ENCODE data around the gene VKORC1L1. TPM values are rescaled to one million over a fixed set of nuclear protein-coding genes. Genes with fewer than 3 reads are reported as not detected.
"Not testable (repeated sequence)": the region's sequence is repeated elsewhere in the genome, so short reads cannot be mapped to it uniquely, and the experiment has no call there.

VKORC1L1 gene
- total RNA-seq, 2 donors from 2014 or later, result 12.3 to 13.5 TPM

DNA sequence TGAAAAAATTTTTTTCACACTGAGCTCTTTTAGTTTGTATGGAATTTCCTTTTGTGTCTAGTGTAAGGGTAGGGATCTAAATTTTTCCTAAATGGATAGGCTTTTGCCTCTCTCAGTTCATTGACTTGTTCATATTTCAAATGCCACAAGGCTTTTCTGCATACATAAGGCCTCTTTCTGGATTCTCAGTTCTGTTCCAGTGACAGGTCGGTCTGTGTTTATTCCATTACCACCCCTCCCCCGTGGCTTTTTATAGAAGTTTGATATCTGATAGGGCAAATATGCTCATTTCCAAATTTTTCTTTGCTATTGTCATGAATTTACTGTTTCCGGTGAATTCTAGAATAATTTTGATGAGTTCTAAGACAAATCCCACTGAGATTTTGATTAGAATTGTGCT is 12.7 kb downstream of the VKORC1L1 start:
- not testable (repeated sequence) for H3K27ac ChIP-seq; H3K4me3 ChIP-seq; H3K9me3 ChIP-seq; H3K36me3 ChIP-seq; DNase-seq (ENCODE audit: low spot score); H3K27me3 ChIP-seq; H3K4me1 ChIP-seq

DNA sequence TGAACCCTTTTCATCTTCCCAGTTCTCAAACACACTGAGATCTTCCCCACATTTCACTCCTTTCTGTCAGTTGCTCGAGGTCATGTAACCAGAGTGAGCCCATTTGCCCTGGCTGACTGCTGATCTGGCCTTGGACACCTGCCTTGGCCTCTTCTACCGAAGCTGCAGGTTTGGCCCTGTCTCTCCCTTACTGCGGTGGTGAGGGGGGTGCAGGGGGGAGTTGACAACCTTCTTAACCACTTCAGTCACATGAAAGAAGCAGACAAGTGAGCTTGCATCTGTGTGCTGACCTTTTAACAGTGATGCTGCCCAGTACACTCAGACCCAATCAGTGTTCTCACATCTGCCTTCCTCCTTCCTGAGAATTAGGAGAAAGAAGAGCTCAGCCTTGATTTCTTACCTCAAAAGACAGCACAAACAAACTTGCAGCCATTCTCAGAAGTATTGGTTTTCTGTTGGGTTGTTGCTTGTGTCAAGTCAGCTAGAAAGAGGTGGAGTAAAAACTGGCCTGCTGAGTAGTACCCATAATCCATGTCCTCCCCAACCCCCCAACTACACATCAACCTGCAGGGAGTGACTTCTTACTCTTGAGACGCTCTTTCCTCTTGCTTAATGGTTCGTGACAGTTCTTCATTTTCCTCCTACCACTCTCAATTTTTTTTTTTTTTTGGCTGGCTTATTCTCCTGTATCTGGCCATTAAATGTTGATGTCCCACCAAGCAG is 15.7 kb downstream of the VKORC1L1 start:
- not testable (repeated sequence) for H3K27me3 ChIP-seq; H3K9me3 ChIP-seq; H3K27ac ChIP-seq; H3K4me3 ChIP-seq; H3K36me3 ChIP-seq; DNase-seq (ENCODE audit: low spot score)
- peaks cover 0 to 13% of the 10 kb centered on the region in 2 donors for H3K4me1 ChIP-seq

DNA sequence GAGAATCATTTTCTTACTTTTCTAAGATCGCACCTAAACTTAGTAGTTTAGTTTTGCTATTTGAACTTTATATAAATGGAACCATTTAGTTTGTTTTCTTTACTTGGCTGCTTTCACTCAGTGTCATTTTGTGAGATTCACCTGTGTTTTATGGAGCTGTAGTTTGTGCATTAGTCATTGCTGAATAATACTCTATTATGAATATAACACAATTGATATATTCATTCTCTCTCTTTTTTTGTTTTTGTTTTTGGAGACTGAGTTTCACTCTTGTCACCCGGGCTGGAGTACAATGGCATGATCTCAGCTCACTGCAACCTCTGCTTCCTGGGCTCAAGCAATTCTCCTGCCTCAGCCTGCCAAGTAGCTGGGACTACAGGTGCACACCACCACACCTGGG is 16.8 kb downstream of the VKORC1L1 start:
- H3K36me3 ChIP-seq; H3K27ac ChIP-seq; H3K4me3 ChIP-seq; H3K27me3 ChIP-seq; H3K9me3 ChIP-seq; DNase-seq (ENCODE audit: low spot score): not testable (repeated sequence)
- peaks cover 0 to 13% of the 10 kb centered on the region in 2 donors for H3K4me1 ChIP-seq

DNA sequence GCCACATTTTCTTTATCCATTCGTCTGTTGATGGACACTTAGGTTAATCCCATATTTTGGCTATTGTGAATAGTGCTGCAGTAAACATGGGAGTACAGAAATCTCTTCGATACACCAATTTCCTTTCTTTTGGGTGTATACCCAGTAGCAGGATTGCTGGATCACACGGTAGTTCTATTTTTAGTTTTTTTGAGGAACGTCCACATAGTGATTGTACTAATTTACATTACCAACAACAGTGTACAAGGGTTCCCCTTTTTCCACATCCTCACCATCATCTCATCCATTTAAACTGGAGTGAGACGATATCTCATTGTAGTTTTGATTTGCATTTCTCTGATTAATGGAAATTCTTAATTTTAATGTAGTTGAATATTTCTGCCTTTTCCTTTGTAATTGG is 19.3 kb downstream of the VKORC1L1 start:
- no peak overlapping the region for H3K27ac ChIP-seq
- TF ChIP-seq, protein P1, sequence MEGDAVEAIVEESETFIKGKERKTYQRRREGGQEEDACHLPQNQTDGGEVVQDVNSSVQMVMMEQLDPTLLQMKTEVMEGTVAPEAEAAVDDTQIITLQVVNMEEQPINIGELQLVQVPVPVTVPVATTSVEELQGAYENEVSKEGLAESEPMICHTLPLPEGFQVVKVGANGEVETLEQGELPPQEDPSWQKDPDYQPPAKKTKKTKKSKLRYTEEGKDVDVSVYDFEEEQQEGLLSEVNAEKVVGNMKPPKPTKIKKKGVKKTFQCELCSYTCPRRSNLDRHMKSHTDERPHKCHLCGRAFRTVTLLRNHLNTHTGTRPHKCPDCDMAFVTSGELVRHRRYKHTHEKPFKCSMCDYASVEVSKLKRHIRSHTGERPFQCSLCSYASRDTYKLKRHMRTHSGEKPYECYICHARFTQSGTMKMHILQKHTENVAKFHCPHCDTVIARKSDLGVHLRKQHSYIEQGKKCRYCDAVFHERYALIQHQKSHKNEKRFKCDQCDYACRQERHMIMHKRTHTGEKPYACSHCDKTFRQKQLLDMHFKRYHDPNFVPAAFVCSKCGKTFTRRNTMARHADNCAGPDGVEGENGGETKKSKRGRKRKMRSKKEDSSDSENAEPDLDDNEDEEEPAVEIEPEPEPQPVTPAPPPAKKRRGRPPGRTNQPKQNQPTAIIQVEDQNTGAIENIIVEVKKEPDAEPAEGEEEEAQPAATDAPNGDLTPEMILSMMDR (IDR thresholded peaks at IDR 0.05), result no peak
- no peak for DNase-seq (ENCODE audit: low spot score)
- H3K4me3 ChIP-seq, result no peak overlapping the region
- no peaks in the 10 kb centered on the region for H3K27me3 ChIP-seq
- H3K9me3 ChIP-seq, result no peaks in the 10 kb centered on the region
- H3K36me3 ChIP-seq, result peaks cover 8% of the 10 kb centered on the region
- H3K4me1 ChIP-seq, result peaks cover 0 to 13% of the 10 kb centered on the region in 2 donors

DNA sequence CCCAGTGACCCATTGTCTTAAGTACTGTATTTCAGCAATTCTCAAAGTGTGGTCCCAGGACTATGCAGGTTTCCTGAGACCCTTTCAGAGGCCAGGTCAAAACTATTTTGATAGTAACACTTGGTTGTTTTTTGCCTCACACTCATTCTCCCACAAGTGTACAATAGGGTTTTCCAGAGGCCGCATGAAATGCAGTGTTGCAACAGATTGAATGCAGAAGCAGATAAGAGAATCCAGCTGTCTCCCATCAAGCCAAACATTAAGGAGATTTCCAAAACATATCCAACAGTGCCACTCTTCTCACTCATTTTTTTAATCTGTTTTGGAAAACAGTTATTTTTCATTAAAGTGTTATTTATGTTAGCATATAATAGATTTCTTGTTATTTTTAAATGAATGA is 20.0 kb downstream of the VKORC1L1 start:
- TF ChIP-seq, protein P1 (IDR thresholded peaks at IDR 0.05), result no peak
- no peak for DNase-seq (ENCODE audit: low spot score)
- no peak overlapping the region for H3K27ac ChIP-seq

DNA sequence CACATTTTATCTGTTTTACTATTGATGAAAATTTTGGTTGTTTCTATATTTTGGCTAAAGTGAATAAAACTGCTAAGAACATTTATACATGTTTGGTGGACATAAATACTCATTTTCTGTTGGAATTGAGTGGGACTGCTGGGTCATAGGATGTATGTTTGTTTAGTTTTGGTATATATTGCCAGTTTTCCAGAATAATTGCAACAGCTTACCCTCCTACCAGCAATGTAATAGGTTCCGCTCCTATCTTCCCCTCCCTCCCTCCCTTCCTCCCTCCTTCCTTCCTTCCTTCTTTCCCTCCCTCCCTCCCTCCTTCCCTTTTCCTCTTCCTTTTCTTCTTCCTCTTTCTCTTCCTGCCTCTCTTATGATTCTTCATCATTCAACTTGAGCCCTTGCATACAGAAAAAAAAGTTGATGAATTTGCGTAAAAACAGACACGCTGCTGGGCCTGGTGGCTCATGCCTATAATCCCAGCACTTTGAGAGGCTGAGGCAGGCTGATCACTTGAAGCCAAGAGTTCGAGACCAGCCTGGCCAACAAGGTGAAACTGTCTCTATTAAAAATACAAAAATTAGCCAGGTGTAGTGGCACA is 23.5 kb downstream of the VKORC1L1 start:
- no peak for DNase-seq (ENCODE audit: low spot score)
- Histone ChIP-seq H3K27ac (no peak overlapping the region), H3K9me3 (no peaks in the 10 kb centered on the region), H3K27me3 (no peaks in the 10 kb centered on the region), H3K4me1 (peaks cover 0 to 13% of the 10 kb centered on the region in 2 donors), H3K36me3 (no peaks in the 10 kb centered on the region), H3K4me3 (no peak overlapping the region)
- TF ChIP-seq, protein P1 (IDR thresholded peaks at IDR 0.05), result no peak

More for the DNA sequence above, 20.0 kb downstream of the VKORC1L1 start:
- no peak overlapping the region for H3K4me3 ChIP-seq
- H3K27me3 ChIP-seq, result no peaks in the 10 kb centered on the region
- peaks cover 0 to 13% of the 10 kb centered on the region in 2 donors for H3K4me1 ChIP-seq
- no peaks in the 10 kb centered on the region for H3K9me3 ChIP-seq
- H3K36me3 ChIP-seq, result peaks cover 8% of the 10 kb centered on the region

DNA sequence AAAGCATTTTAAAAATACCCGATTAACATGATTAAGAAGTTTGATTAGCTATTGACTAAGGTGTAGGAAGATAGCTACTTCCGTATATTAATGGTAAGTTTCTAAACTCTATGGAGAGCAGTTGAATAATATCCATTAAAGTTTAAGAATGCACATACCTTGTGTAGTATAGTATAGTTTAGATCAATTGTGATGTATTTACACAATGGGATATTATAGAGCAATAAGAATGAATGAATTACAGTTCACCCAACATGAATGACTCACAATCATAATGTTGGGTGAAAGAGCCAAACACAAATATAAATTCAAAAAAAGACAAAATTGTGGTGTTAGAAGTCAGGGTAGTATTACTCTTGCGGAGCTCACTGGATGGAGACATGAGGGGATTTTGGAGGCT is 24.4 kb downstream of the VKORC1L1 start:
- not testable (repeated sequence) for H3K4me3 ChIP-seq; H3K27me3 ChIP-seq; H3K9me3 ChIP-seq; H3K4me1 ChIP-seq; H3K36me3 ChIP-seq; DNase-seq (ENCODE audit: low spot score); H3K27ac ChIP-seq

DNA sequence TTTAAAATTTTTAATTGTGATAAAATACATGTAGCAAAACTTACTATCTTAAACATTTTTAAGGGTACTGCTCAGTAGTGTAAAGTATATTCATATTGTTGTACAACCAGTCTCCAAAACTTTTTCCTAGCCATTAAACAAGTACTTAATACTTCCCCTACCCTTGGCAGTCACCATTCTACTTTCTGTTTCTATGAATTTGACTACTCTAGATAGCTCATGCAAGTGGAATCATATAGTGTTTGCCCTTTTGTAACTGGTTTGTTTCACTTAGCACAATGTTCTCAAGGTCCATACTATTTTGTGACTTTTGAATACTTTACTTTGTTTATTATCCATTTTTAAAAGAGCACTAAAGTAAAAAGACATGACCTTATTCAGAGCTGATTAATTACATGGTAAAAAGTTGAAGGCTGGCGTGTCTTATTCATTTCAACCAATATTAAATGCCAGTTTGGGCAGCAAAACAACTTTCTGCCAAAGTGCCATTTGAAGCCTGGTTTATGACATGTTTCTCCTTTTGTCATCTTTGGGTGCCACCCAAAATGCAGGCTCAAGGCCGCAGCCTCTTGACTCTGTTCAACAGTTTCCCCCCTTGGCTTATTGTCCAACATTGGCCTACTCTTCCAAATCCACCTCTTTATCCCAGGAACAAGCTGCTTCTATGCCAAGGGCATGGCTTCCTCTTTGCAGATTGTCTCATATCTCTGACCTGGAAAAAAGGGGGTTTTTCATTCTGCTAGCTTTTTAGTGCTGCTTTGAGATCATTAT is 26.0 kb downstream of the VKORC1L1 start:
- not testable (repeated sequence) for H3K27ac ChIP-seq; H3K4me3 ChIP-seq; H3K4me1 ChIP-seq; H3K27me3 ChIP-seq; H3K9me3 ChIP-seq; H3K36me3 ChIP-seq; DNase-seq (ENCODE audit: low spot score)

All from right atrium auricular region (tissue), 2 donors.